PC-3 (cell line): ENCODE results near the gene DGCR2.
"Not testable (repeated sequence)": the region's sequence is repeated elsewhere in the genome, so short reads cannot be mapped to it uniquely, and the experiment has no call there.

ENCODE experiments used
- EZH2 ChIP-seq: fragments of 300-600 bp; sonication (generic); IDR thresholded peaks from one replicate; pipeline ENCODE4 v1.6.1; 2017; ENCODE audit warnings: antibody characterized with exemption, mild to moderate bottlenecking, low read length; ENCODE audit not compliant: unreplicated experiment
- EZH2phosphoT487 ChIP-seq: fragments of 300-600 bp; sonication (generic); IDR thresholded peaks from 2 replicates; pipeline ENCODE4 v1.6.1; 2018; ENCODE audit warnings: mild to moderate bottlenecking, antibody characterized with exemption, low read length, borderline replicate concordance
- TF ChIP-seq, protein P1 (sequence below): fragments of 300-600 bp; sonication (generic); conservative IDR thresholded peaks from 2 replicates; pipeline ENCODE4 v1.5.1; 2017; ENCODE audit warnings: antibody characterized with exemption, low read depth, mild to moderate bottlenecking, low read length

DNA sequence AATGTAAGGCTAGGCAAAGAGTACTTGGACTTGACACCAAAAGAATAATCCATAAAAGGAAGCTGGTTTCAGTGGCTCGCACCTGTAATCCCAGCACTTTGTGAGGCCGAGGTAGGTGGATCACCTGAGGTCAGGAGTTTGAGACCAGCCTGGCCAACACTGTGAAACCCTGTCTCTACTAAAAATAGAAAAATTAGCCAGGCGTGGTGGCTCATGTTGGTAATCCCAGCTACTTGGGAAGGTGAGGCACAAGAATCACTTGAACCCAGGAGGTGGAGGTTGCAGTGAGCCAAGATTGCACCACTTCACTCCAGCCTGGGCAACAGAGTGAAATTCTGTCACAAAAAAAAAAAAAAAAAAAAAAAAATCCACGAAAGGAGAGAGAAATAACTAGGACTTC lies 71.4 kb downstream of the DGCR2 start:
- TF ChIP-seq, protein P1, sequence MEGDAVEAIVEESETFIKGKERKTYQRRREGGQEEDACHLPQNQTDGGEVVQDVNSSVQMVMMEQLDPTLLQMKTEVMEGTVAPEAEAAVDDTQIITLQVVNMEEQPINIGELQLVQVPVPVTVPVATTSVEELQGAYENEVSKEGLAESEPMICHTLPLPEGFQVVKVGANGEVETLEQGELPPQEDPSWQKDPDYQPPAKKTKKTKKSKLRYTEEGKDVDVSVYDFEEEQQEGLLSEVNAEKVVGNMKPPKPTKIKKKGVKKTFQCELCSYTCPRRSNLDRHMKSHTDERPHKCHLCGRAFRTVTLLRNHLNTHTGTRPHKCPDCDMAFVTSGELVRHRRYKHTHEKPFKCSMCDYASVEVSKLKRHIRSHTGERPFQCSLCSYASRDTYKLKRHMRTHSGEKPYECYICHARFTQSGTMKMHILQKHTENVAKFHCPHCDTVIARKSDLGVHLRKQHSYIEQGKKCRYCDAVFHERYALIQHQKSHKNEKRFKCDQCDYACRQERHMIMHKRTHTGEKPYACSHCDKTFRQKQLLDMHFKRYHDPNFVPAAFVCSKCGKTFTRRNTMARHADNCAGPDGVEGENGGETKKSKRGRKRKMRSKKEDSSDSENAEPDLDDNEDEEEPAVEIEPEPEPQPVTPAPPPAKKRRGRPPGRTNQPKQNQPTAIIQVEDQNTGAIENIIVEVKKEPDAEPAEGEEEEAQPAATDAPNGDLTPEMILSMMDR: not testable (repeated sequence)
- TF ChIP-seq EZH2, EZH2phosphoT487: not testable (repeated sequence)
